Body of pancreas (tissue), 4 donors: ENCODE measurements around the gene AK9.

Experiments used
- CTCF ChIP-seq, 7 experiments: fragments of 450-650 bp in 4 of 7; fragments of 200-600 bp in 3 of 7; sonication (generic) in 3 of 7; IDR thresholded peaks; one replicate each; pipeline ENCODE4 v1.5.1; 2016 to 2019; ENCODE audit warnings: antibody characterized with exemption in 7 of 7
- POLR2A ChIP-seq, 3 donors: fragments of 450-650 bp; IDR thresholded peaks; one replicate each; pipeline ENCODE4 v1.6.1; 2016; ENCODE audit warnings: antibody characterized with exemption in 3 of 3, mild to moderate bottlenecking in 2 of 3

DNA sequence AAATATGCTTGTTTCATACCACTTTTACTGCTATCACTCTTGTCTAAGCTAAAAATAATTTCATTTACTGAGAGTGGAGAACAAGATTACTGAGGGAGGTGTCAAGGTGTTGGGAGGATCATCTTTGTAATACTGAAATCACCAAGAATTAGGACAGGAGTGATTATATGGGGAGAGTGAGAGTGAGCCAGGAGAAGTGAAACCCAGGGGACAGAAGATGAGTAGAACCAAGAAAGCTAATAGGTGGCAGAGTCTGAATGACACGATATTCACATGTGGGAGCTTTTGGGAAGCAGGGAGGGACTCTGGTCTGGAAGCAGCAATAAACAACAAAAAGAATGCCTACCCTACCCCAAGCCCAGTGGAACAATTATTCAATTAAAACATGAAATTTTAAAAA, 58.6 kb downstream of the AK9 start:
- no peak for TF ChIP-seq CTCF (IDR thresholded peaks at IDR 0.05)
- no peak for TF ChIP-seq POLR2A (IDR thresholded peaks at IDR 0.05)
